ENCODE data around the gene EPC2. TPM values are rescaled to one million over a fixed set of nuclear protein-coding genes. Genes with fewer than 3 reads are reported as not detected.
A peak's percentile ranks its signal among the peaks of the same experiment; 100 is the strongest.

EPC2 gene
- total RNA-seq, 4 donors from 2014 or later = 37.9 to 55.3 (median 44.1) TPM

DNA sequence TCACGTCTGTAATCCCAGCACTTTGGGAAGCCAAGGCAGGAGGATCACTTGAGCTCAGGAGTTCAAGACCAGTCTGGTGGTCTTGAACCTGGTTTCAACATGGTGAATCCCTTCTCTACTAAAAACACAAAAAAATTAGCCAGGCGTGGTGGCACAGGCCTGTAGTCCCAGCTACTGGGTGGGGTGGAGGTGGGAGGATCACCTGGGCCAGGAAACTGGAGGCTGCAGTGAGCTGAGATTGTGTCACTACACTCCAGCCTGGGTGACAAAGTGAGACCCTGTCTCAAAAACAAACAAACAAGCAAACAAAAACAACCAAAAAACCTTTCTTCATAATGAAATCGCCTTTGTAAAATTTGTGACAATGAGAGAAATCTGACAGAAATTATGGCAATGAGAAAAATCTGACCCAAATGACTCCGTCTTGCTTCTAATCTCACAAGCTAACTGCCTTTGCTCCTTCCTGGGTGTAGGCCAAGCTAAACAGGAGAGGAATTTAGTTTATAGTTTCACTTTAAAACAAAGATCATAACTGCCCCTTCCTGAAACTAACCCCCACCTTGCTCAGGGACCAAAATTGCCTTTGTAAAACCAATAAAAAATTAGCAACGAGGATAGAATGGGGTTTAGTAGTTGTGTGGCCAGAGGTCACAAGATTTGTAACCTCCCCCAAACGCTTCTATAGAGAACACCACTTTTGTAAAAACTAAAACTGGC, 169.8 kb downstream of the EPC2 start:
- intact Hi-C loops (cut with DNase I) = no loop called here
- Histone ChIP-seq H3K36me3 (no peaks in the 10 kb centered on the region), H3K9me3 (no peaks in the 10 kb centered on the region), H3K4me1 (peaks cover 15 to 37% of the 10 kb centered on the region in 2 donors), H3K27me3 (no peaks in the 10 kb centered on the region), H3K4me3 (replicated peaks in 1 of 3) (no peak overlapping the region), H3K27ac (peak overlapping the region in 2 of 3 donors; percentile 57 to 64)
- peak in 1 of 2 donors; percentile 16 for DNase-seq
- WGBS, 2 donors = 68 to 71% methylated on average over 6 of the region's 6 CpGs
- TF ChIP-seq POLR2A (IDR thresholded peaks at IDR 0.05) = no peak
- TF ChIP-seq, protein P1, sequence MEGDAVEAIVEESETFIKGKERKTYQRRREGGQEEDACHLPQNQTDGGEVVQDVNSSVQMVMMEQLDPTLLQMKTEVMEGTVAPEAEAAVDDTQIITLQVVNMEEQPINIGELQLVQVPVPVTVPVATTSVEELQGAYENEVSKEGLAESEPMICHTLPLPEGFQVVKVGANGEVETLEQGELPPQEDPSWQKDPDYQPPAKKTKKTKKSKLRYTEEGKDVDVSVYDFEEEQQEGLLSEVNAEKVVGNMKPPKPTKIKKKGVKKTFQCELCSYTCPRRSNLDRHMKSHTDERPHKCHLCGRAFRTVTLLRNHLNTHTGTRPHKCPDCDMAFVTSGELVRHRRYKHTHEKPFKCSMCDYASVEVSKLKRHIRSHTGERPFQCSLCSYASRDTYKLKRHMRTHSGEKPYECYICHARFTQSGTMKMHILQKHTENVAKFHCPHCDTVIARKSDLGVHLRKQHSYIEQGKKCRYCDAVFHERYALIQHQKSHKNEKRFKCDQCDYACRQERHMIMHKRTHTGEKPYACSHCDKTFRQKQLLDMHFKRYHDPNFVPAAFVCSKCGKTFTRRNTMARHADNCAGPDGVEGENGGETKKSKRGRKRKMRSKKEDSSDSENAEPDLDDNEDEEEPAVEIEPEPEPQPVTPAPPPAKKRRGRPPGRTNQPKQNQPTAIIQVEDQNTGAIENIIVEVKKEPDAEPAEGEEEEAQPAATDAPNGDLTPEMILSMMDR (IDR thresholded peaks at IDR 0.05) = no peak

DNA sequence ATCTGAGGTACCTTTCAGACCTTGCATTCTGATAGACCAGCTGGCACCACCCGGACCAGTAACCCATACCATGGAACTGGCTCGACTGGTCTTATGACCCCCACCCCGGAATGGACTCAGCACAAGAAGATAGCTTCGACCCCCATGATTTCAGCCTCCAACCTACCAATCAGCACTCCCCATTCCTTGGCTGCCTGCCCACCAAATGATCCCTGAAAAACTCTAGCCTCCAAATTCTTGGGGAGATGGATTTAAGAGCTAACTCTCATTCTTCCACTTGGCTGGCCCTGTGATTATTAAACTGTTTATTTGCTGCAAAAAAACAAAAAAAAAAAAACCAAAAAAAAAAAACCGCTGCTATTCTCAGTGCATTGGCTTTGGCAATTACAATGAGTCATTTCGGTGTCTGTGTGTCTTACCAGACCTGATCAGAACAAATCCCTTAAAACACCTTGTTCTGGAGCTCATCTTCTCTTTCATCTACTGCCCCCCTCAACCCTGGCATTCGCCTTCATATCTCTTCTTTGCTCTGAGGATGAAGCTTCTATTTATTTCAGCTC, 170.4 kb downstream of the EPC2 start:
- H3K36me3 ChIP-seq = no peaks in the 10 kb centered on the region
- peak overlapping the region in 2 of 3 donors; percentile 57 to 64 for H3K27ac ChIP-seq
- DNase-seq = peak; percentile 6 to 28
- no peak for TF ChIP-seq POLR2A (IDR thresholded peaks at IDR 0.05)
- TF ChIP-seq, protein P1 (IDR thresholded peaks at IDR 0.05) = no peak
- 58 to 65% methylated on average over 7 of the region's 7 CpGs for WGBS, 2 donors
- intact Hi-C loops (cut with DNase I) = no loop called here
- no peaks in the 10 kb centered on the region for H3K9me3 ChIP-seq
- no peak overlapping the region for H3K4me3 ChIP-seq (replicated peaks in 1 of 3)
- peaks cover 15 to 37% of the 10 kb centered on the region in 2 donors for H3K4me1 ChIP-seq
- no peaks in the 10 kb centered on the region for H3K27me3 ChIP-seq

DNA sequence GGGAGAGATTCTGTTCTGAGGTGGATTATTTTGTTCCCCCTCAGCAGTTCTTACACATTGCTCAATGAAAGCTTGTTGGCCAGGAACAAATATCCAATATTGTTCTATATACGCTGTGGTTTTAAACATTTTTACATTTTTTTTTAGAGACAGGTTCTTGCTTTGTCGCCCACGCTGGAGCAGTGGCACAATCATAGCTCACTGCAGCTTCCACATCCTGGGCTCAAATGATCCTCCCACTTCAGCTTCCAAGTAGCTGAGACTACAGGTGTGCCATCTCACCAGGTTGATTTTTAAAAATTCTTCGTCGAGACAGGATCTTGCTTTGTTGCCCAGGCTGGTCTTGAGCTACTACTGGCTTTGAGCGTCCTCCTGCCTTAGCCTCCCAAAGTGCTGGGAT, 171.6 kb downstream of the EPC2 start:
- Histone ChIP-seq H3K4me1 (peaks cover 15 to 37% of the 10 kb centered on the region in 2 donors), H3K9me3 (no peaks in the 10 kb centered on the region), H3K27ac (no peak overlapping the region), H3K4me3 (replicated peaks in 1 of 3) (no peak overlapping the region), H3K36me3 (no peaks in the 10 kb centered on the region), H3K27me3 (no peaks in the 10 kb centered on the region)
- no peak for DNase-seq
- 95% methylated on average over 6 of the region's 6 CpGs for WGBS, 2 donors
- intact Hi-C loops (cut with DNase I) = no loop called here
- no peak for TF ChIP-seq POLR2A (IDR thresholded peaks at IDR 0.05)
- TF ChIP-seq, protein P1 (IDR thresholded peaks at IDR 0.05) = no peak

DNA sequence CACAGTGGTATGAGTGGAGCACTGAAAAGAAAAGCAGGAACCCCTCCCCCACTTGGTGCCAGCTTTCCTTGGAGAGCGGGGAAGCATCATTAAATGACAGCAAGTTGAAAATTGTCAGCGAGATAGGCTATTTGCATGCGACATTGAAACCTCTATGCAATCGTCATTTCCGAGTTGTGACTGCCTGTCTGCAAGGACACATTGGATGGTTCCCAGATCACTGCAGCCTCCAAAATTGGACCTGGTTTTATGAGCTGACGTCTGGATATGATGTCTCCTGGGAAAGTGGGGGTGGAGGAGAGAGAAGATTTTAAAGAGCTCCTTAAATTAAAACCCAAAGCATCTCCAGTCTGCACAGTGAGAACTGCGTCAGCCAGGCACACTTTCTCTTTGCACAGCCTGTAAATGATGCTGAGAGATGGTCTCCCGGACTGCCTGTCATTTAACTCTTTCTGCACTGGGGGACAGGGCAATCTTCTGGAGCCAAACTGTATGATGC, 172.7 kb downstream of the EPC2 start:
- Histone ChIP-seq H3K36me3 (no peaks in the 10 kb centered on the region), H3K27ac (no peak overlapping the region), H3K4me1 (peaks cover 13 to 31% of the 10 kb centered on the region in 2 donors), H3K27me3 (no peaks in the 10 kb centered on the region), H3K4me3 (replicated peaks in 1 of 3) (no peak overlapping the region), H3K9me3 (no peaks in the 10 kb centered on the region)
- DNase-seq = no peak
- 29 to 33% methylated on average over 8 of the region's 8 CpGs for WGBS, 2 donors
- intact Hi-C loops (cut with DNase I) = no loop called here
- no peak for TF ChIP-seq POLR2A (IDR thresholded peaks at IDR 0.05)
- TF ChIP-seq, protein P1 (IDR thresholded peaks at IDR 0.05) = no peak

DNA sequence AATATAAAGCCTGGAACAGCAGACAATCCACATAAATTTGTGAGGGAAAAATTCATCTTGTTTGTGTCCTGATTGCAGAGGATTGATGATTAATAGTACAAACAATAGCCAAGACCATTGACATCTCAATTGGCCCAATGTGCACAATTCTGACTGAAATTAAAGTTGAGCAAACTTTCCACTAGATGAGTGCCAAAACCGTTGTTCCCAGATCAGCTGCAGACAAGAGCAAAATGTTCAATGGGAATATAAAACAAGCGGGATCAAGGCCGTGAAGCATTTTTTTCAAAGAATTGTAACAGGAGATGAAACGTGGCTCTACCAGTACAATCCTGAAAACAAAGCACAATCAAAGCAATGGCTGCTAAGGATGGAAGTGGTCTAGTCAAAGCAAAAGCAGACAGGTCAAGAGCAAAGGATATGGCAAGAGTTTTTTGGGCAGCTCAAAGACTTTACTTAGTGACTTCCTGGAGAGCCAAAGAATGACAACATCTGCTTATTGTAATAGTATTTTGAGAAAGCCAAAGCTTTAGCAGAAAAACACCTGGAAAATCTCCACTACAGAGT, 174.6 kb downstream of the EPC2 start:
- no peak for DNase-seq
- H3K27ac ChIP-seq = no peak overlapping the region
- H3K27me3 ChIP-seq = no peaks in the 10 kb centered on the region
- H3K4me1 ChIP-seq = peaks cover 7 to 18% of the 10 kb centered on the region in 2 donors
- 40 to 41% methylated on average over 4 of the region's 4 CpGs for WGBS, 2 donors
- no peaks in the 10 kb centered on the region for H3K9me3 ChIP-seq
- intact Hi-C loops (cut with DNase I) = no loop called here
- no peak for TF ChIP-seq POLR2A (IDR thresholded peaks at IDR 0.05)
- H3K4me3 ChIP-seq (replicated peaks in 1 of 3) = no peak overlapping the region
- H3K36me3 ChIP-seq = no peaks in the 10 kb centered on the region
